ENCODE results near the gene GRIK4.
A peak's percentile ranks its signal among the peaks of the same experiment; 100 is the strongest.

The GRIK4 gene

DNA sequence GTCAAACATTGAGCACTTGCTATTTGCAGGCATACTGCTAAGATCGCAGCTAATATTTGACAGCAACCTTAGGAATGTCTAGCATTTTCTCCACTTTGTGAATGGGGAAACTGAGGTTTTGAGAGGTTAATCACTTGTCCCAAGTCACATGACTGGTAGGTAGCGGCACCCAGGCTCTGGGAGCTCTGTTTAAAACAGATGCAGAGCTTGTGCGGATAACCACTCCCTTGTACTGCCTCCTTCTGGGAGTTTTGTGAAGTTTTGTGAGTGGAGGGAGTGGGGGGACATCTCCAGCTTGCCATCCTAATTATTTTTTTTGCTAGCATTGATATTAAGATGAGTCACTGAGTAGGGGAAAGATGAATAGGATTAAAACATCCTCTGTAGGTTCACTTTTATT is 134.7 kb downstream of the GRIK4 start:
- no peak for DNase-seq

DNA sequence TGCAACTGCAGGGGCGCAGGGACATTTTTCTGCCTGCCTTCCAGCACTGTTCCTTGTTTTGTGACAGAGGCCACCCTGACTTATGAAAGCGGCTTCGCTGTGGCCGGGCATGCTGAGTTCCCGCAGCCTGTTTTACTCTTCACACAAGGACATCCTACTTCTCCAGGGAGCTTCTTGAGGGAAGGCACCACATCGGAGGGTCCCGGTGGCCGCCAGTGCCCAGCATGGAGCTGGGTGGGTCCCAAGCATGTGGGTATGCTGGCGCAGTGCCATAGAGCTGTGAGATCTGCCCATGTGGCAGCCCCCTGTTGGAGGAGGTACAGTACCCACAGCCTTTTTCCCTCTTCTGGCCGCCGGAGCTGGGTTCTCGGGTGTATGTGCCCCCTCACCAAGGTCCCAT is 136.1 kb downstream of the GRIK4 start:
- DNase-seq: no peak

DNA sequence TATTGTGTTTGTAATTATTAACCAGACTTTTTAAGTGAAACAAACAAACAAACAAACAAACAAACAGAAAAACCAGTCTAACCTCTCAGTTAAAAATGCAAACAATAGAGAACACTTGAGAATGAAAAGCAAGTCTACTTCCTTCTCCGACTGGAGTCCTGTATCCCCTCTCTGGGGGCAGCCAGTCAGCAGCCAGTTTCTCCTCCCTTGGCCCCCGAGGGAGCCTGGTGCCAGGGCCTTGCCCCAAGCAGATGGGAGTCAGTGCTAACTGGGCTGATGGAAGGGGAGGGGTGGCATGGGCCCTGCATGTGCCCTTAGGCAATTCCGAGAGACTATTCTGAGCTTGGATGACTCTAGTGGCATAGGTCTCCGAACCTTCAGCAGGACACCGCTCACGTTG is 137.2 kb downstream of the GRIK4 start:
- no peak for DNase-seq

DNA sequence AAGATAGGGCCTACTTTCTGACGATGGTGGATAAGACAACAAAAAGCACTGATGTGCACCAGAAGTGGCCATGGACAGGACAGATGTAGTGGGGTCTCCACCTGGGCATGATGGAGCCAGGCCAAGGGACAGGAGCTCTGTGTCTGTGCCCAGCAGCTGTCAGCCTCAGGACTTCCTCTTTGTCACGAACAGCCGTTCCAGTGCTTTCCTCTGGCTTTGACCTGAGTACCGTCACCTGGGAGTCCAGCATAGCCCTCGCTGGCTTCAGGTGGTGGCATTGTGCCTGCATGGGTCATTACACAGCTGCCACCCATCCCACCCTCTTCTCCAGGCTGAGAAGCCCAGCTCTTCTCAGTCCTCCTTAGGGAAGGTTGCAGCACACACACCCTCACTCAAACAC is 137.8 kb downstream of the GRIK4 start:
- no peak for DNase-seq

DNA sequence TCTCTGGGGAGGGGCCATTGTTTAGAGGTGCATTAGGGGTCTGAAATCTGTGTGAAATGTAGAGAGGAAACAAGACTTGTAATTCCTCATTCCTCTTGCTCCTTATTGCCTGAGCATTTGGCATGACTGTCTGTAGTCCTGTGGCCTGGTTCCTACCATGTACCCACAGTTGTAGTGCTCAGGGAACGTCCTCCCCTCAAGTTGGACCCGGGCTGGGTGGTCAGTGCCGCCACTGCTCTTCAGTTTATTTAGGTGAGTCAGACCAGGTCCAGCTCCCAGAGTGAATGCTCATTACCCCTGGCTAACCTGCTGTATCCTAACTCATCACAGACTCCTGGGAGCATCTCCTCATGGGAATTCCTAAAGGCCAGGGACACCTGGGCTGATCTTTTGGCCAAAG is 139.8 kb downstream of the GRIK4 start:
- no peak for DNase-seq

DNA sequence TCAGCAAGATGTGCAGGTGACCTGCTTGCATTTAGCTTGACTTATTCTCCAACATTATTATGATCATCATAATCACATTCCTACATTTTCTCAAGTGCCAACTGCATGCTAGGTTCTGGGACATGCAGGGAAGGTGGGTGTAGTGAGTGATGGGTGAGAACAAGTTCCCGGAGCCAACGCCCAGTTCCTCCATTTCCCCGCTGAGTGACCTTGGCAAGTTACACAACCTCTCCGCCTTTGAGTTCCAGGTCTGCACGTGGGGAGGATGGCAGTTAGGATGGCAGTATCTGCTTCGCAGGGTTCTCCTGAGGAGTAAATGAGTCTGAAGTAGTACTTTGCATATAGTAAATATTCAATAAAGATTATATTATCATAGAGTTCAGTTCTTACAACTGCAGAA is 140.3 kb downstream of the GRIK4 start:
- DNase-seq: no peak

DNA sequence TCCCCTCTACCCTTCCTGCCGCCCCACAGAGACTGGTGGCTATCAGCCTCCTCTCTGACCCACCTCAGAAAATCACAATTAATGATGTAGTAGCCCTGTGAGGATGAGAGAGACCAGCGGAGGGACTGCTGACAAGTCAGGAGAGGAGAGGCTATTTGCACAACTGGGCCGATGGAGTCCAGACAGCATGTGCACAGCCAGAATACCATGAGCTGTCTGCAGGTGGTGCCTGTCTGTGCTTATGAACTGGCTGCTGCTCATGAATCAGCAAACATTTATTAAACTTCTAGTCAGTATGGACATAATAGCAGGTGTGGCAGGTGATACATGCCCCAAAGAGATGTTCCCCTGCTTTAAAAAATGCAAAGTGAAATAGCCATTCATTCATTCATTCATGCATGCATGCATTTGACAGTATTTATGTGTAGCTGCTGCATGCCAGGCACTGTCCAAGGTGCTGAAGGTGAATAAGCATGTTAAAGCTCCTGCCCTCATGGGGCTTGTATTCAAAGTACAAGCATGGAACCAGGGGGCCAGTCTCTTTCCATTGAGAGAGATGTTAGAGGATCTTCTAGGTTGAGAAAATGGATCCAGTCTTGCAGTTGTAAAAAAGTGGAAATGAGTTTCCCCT is 141.3 kb downstream of the GRIK4 start:
- no peak for DNase-seq

DNA sequence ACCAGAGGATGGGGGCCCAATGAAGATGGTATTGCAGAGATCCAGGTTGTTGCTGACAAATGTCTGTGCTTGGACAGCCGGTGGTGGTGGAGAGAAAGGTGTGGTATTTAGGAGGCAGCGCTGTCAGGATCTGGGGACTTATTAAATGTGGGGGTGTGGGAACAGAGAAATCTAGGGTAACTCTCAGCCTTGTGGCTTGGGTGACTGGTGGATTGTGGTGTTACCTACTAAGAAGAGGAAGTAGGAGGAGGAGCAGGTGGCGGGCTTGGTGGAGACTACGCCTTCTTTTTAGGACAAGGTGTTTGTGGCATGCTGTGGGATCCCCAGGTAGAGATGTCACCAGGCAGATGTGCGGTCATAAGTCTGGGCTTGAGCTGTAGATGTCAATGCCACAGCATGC is 144.0 kb downstream of the GRIK4 start:
- no peak for DNase-seq

DNA sequence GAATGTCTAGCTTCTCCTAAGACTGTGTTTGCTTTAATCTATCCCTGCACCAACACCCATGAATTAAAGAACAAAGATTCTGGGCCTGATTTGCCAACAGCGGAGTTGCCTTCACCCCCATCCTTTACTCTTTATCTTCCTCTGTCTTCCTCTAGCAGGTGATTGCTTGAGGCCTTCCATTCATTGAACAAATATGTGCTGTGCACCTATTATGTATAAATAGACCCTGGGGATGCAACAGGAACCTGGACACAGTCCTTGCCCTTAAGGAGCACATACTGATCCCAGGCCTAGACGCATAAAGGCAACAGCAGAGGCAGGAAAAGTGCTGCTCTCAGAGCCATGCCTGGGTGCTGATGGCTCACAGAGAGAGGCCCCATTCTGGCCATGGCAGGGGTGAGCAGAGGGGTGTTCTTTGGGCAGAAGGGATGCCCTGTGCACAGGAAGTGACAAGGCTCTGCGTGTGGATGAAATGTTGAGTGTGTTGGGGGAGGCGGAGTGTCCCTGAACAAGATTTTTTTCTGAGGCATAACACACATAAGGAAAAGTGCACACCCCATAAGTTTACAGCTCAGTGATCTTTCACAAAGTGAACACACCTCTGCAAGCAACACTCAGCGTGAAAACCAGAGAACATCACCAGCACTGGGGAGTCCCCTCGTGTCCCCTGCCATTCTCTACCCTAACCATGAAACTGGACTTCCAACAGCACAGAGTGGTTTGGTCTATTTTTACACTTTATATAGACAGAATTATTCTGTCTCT is 145.9 kb downstream of the GRIK4 start:
- DNase-seq: no peak

DNA sequence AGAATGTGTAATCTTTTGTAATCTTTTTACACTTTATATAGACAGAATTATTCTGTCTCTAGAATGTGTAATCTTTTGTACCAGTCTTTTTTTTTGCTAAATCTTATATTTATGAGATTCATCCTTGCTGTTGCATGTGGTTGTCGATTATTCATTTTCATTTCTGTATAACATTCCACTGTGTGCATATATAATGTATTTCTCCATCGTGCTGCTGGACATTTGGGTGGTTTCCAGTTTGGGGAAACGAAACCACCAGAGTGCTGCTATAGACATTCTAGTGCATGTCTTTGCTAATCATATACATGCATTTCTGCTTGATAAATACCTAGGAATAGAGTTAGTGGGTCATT is 146.5 kb downstream of the GRIK4 start:
- no peak for DNase-seq

DNA sequence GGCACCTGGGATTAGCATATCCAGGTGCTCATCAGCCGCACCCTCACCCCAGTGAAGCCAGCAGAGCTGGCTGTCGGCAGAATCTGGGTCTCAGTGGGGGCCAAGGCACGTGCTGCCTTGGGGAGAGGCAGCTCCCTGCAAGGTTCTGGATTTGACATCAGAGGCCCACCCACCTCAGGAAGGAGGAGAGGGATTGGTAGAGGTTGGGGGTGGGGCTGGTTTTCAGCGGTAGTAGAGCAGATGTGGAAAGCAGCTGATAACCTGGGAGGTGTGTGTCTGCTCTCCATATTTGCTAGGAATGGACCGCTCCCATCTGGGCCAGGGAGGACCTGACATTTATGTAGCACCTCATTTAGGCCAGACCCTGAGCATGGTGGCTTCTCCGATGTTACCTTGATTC is 147.5 kb downstream of the GRIK4 start:
- no peak for DNase-seq

DNA sequence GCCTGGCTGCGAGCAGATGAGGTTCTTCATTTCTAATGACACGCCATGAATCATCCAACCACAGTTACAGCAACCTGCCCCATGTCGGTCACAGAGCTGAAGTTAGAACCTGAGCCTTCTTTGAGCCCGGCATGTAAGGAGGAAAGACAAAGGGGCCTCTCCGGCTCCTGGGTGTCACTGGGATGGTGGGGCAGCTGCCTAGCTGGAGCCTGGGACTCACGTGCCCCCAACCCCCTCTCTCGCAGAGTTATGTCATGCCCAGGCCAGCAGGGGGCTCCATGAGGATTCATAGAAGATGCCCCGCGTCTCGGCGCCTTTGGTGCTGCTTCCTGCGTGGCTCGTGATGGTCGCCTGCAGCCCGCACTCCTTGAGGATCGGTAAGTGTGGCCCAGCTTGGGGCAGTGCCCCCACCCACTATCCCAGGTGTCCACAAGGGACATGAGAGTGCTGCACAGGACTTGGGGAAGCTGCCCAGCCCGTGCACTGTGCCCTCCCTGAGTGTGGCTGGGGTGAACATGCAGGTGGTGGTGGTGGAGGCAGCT is 148.5 kb downstream of the GRIK4 start:
- DNase-seq: peak; percentile 1

DNA sequence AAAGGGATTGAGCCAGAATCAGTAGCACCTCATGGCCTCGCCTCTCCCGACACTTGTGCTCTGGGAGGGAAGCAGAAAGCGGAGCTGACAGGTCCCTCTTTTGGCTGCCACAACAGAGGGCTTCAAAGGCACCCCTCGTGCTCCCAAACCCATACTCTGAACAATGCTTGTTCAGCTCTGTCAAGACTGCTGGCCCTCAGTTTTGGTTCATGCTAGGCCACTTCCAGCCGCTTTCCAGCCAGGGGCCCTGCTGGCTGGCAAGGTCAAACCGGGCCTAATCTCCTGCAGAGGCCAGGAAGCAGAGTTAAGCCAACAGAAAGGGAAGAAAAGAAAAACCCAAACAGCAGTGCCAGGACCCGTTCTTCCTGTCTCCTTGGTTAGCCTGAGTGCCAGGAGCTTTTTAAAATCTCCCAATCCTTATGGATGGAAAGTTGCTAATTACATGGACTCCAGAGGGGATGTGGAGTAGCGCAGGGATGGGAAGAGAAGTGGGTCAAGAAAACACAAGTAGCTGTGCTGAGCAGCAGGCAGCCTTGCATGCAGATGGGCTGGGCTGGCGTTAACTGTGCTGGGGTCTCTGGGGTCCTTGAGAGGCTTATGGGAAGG is 150.6 kb downstream of the GRIK4 start:
- DNase-seq: no peak

DNA sequence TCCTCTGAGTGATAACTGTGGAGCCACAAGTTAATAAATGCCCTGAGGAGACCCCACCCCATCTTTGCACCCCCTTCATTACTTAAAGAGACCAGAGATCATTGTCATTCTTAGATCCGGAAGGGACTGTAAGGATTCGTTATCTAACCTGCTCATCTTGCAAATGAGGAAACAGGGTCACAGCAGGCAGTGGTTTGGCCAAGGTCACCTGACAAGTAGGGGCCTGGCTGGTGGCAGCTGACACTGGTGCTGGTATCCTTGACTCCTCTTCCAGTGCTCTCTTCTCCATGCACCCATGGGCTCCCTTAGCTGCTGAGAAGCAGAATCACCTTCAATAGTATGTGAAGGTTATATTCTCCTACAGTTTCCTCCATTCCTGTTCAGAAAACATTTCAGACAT is 151.6 kb downstream of the GRIK4 start:
- no peak for DNase-seq

DNA sequence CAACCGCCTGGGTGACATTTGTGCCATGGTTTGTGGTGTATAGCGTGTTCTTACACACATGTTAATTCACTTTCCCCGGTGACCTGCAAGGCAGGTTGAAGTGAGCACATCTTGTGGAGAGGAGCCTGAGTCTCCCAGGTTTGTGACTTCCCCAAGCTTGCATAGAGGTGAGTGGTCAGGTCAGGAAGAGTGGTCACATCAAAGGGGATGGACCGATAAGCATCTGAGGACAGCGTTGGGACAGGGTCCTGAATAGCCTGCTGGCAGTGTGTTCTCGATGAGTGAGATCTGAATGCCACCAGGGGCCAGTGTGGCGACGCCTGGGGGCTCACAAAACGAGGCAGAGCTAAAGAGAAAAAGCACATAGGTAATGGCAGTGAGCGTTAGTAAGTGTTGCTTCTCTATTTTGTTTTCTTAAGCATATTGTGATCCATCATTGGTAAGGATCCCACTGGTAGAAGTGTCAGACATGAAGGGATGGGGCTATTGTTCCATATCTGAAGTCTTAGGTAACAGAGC is 154.6 kb downstream of the GRIK4 start:
- no peak for DNase-seq

DNA sequence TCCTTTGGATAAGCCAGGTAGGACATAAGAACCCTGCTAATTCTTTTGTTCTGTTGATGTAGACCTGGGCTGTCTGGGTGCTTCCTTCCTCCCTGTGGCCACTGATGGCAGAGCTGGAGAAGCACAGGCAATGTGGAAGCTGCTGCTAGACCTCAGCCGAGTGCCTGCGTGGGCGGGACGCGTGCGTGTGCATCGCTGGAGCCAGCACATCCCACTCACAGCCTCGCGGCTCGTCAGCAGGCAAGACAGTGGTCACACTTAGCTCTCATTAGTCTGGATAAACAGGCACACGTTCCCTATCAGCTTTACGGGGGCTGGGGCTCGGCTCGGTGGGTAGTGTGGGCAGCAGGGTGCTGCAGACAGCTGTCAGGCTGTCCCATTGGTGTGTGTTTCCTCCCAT is 155.7 kb downstream of the GRIK4 start:
- DNase-seq: no peak

DNA sequence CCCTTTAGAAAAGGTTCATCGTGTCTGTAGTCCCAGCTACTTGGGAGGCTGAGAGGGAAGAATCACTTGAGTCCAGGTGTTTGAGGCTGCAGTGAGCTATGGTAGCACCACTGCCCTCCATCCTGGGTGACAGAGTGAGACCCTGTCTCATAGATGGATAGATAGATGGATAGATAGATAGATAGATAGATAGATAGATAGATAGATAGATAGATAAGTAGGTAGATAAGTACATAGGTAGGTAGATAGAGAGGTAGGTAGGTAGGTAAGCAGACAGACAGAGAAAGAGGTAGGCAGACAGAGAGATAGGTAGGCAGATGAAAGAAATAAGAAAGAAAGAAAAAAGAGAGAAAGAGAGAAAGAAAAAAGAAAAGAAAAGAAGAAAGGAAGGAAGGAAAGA is 156.4 kb downstream of the GRIK4 start:
- no peak for DNase-seq

DNA sequence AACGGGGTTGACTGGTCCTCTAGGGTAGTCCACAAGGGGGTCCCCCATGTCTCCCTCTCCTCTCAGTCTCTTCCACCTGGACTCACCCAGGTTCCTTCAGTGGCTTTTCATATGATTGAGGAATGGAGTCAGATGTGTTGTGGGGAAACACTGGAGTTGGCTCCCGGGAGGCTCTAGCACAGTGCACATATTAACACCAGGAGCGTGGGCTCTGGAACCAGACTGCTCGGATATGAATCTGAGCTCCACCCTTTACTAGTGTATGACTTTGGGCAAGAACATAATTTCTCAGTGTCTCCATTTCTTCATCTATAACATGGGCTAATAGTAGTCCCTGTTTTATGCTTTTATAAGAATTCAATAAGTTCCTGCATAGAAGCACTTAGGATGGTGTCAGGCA is 157.0 kb downstream of the GRIK4 start:
- no peak for DNase-seq

DNA sequence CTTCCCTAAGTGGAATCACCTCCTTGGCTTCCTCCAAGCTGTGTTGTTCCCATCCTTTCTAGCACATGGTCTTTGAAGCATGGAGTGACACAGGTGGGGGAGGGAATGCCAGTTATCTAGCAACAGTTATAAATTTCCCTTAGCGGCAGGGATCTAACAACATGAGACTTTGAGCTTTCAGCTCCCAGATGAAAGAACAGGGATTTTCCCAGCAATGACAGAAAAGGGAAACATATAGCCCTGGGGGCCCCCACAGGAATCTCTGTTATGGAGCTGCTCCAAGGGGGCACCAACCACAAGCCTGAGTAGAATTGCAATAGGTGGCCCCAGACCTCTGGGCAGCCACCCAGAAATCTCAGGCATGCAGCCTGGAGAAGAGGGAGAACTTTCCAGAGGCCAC is 163.0 kb downstream of the GRIK4 start:
- DNase-seq: no peak

DNA sequence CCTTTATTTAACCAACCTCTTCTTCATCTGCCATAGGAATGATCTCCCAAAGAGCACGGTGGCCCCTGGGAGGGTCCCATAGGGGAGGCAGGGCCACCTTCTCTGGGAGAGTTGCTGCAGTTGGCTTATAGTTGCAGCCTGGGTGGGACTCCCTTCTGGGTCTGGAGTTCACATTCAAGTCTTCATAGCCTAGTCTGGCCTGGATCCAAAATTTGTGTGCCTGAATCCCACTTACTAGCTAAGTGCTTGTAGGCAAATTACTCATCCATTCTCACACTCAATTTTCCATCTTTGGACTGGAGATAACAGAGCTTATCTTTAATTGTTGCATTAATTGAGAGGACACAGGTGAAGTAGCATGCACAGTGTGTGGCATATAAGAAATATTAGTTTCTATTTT is 163.6 kb downstream of the GRIK4 start:
- DNase-seq: no peak

DNA sequence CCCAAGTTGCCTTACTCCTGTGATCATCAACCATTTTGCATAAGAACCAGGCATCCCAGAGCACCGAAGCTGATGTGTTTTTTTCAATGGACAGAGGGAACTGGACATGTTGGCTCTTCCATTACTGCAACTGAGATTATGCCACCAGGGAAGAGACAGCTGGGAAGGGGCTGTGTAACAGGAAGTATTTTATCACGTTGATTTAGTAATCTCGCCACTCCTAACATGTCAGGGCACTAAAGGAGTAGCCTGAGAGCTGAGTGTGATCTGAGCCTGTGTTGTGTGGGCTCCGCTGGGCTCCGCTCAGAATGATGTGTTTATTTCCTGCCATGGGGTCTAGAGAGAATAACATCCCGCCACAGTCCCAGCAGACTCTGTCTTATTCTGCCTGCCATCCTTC is 165.4 kb downstream of the GRIK4 start:
- no peak for DNase-seq

DNA sequence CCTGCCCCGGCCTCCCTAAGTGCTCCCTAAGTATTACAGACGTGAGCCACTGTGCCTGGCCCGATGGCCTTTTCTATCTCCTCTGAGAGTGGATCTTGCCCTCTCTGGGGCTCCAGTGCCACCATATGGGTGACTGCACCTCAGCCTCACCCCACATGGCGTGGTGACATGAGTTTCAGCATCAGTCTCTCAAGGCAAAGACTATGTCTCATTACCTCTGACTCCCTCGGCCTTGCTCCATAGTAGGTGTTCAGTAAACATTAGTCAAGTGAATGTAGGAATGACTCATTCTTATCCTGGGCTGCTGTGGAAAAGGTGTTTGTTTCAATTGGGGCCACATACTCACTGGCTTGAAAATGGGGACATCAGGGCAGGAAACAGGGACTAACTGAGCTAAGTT is 168.8 kb downstream of the GRIK4 start:
- DNase-seq: no peak

DNA sequence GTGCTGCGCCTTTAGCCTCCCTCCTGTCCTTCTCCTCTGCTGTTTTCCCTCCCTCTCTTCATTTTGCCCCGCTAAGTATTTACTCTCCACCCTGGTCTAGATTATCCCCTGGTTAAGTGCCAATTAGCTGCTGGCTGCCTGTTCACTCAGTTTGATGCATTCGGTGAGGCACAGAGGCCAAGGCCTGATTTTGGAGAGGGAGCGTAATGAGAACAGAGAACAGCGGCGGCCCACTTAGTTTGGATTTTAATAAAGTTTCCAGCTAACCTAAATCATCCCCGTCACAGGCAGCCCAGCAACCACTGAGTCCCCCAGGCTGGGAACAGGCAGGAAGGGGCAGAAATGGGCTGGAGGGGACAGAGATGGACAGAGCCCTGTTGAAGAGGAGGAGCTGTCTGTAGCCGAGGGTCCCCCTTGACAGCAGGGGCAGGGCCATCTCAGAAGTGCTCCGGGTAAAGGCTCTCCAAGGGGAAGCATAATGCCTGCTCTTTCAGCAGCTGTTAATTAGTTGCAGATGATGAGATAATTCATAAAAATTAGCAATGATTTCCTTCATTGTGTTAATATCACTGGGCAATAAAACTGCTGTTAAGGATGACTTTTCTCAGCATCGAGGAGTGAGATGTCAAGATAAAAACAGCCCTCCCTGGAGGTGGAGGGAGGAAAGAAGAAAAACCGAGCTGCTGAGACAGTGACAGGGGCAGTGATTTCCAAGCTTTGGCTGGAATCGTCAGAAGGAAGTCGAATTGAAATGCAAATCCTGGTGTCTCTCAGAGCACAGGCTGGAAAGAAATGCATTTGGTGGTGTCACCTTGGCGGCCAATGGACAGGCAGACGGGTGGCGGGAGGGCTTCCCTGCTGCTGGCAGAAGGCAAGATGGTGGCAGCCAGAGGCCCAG is 170.1 kb downstream of the GRIK4 start:
- no peak for DNase-seq
